ENCODE measurements around the gene TTC16. TPM values are rescaled to one million over a fixed set of nuclear protein-coding genes. Genes with fewer than 3 reads are reported as not detected.
A peak's percentile ranks its signal among the peaks of the same experiment; 100 is the strongest.
"Not testable (repeated sequence)": the region's sequence is repeated elsewhere in the genome, so short reads cannot be mapped to it uniquely, and the experiment has no call there.

Gene TTC16
- total RNA-seq, 2 experiments from 2014 or later = 1.6 to 2.1 TPM

- no peak overlapping the region for H3K4me3 ChIP-seq (ENCODE audit: low read length)
- H3K27ac ChIP-seq (ENCODE audit: low read depth in 1 of 2, low read length in 2 of 2) = peak overlapping the region; percentile 86 to 90
- no peaks in the 10 kb centered on the region for H3K9me3 ChIP-seq (ENCODE audit: control insufficient read depth in 1 of 2, insufficient read depth in 1 of 2, low read length in 2 of 2)
- ATAC-seq (ENCODE audit: poor library complexity) (no peak), DNase-seq (peak in 3 of 14 experiments; percentile 23 to 47 (median 43))
- Mint-ChIP-seq H3K27me3 (no peaks in the 10 kb centered on the region), H3K4me1 (ENCODE audit: low read depth) (peaks cover 77% of the 10 kb centered on the region), H3K4me3 (peak overlapping the region; percentile 70), H3K27ac (peak overlapping the region; percentile 97), H3K36me3 (ENCODE audit: low read depth) (peaks cover 18% of the 10 kb centered on the region), H3K9me3 (no peaks in the 10 kb centered on the region)
- ChIA-PET POLR2A (interaction anchor here (0.6 to 1.8 kb wide), 4 partner anchors 9 to 45 kb away, joined by 3 to 5 read pairs (median 4); no protein-coding TSS in a partner anchor), CTCF (interaction anchor here (3.4 kb wide), 1 partner anchor 45 kb away, joined by 17 read pairs; the partner anchor contains the start of gene TOR2A)
- H3K36me3 ChIP-seq (ENCODE audit: insufficient read depth, low read length) = no peaks in the 10 kb centered on the region
- intact Hi-C loops (cut with DNase I, micrococcal nuclease) = no loop called here
- no peaks in the 10 kb centered on the region for H3K27me3 ChIP-seq (ENCODE audit: control insufficient read depth in 1 of 2, insufficient read depth in 2 of 2, low read length in 2 of 2)
- peaks cover 84% of the 10 kb centered on the region for H3K4me1 ChIP-seq (ENCODE audit: insufficient read depth, low read length)
- TF ChIP-seq CTCF (IDR thresholded peaks at IDR 0.05) = no peak
Observed at GRCh38 chr9:127780126-127780885, 64.4 kb downstream of the TTC16 start.

- intact Hi-C loops (cut with DNase I, micrococcal nuclease); ATAC-seq (ENCODE audit: poor library complexity); H3K4me3 ChIP-seq (ENCODE audit: low read length); H3K9me3 ChIP-seq (ENCODE audit: control insufficient read depth in 1 of 2, insufficient read depth in 1 of 2, low read length in 2 of 2); H3K27me3 Mint-ChIP-seq; H3K27me3 ChIP-seq (ENCODE audit: control insufficient read depth in 1 of 2, insufficient read depth in 2 of 2, low read length in 2 of 2); H3K36me3 ChIP-seq (ENCODE audit: insufficient read depth, low read length); H3K9me3 Mint-ChIP-seq: not testable (repeated sequence)
- CTCF ChIA-PET = interaction anchor here (3.4 kb wide), 1 partner anchor 46 kb away, joined by 17 read pairs; the partner anchor contains the start of gene TOR2A
- peak in 2 of 14 experiments; percentile 55 to 64 for DNase-seq
- H3K4me1 ChIP-seq (ENCODE audit: insufficient read depth, low read length) = peaks cover 78% of the 10 kb centered on the region
- H3K4me3 Mint-ChIP-seq = peak overlapping the region; percentile 70
- peak overlapping the region; percentile 97 for H3K27ac Mint-ChIP-seq
- H3K36me3 Mint-ChIP-seq (ENCODE audit: low read depth) = peaks cover 18% of the 10 kb centered on the region
- peak overlapping the region in 1 of 2 donors; percentile 86 for H3K27ac ChIP-seq (ENCODE audit: low read depth in 1 of 2, low read length in 2 of 2)
- H3K4me1 Mint-ChIP-seq (ENCODE audit: low read depth) = peaks cover 77% of the 10 kb centered on the region
- POLR2A ChIA-PET = interaction anchor here (1.4 kb wide), 1 partner anchor 10 kb away, joined by 4 read pairs; no protein-coding TSS in a partner anchor
Observed at GRCh38 chr9:127780909-127781308, 65.0 kb downstream of the TTC16 start.

Other genes with a start within 250 kb of the TTC16 start
- 1 to 10 TPM; 1.9 to 3.4 TPM for gene STXBP1, start 103.8 kb upstream of the TTC16 start, total RNA-seq
- gene CFAP157, start 9.1 kb upstream of the TTC16 start, total RNA-seq = under 1 TPM in 1 of 2 experiments, not detected in 1; 0.11 TPM
- gene PTRH1, start 416 bp upstream of the TTC16 start, total RNA-seq = 1 to 10 TPM; 4.5 to 5.9 TPM
- gene TOR2A, start 19.2 kb downstream of the TTC16 start, total RNA-seq = 1 to 10 TPM; 7.6 to 8.2 TPM
- gene SH2D3C, start 62.6 kb downstream of the TTC16 start, total RNA-seq = 10 to 100 TPM; 10.9 to 11.8 TPM
- 100 to 1,000 TPM; 117 to 121 TPM for gene CDK9, start 70.0 kb downstream of the TTC16 start, total RNA-seq
- 10 to 100 TPM; 58.0 to 66.6 TPM for gene FPGS, start 86.8 kb downstream of the TTC16 start, total RNA-seq
- gene ENG, start 138.6 kb downstream of the TTC16 start, total RNA-seq = 1 to 10 TPM; 2.5 to 2.6 TPM
- 10 to 100 TPM; 46.7 to 52.6 TPM for gene AK1, start 161.6 kb downstream of the TTC16 start, total RNA-seq
- gene ST6GALNAC6, start 183.5 kb downstream of the TTC16 start, total RNA-seq = 10 to 100 TPM; 93.1 to 97.5 TPM
- 10 to 100 TPM; 28.7 to 30.2 TPM for gene ST6GALNAC4, start 201.0 kb downstream of the TTC16 start, total RNA-seq
- 1 to 10 TPM; 2.9 to 3.3 TPM for gene PIP5KL1, start 214.7 kb downstream of the TTC16 start, total RNA-seq
- gene DPM2, start 221.8 kb downstream of the TTC16 start, total RNA-seq = 10 to 100 TPM; 41.7 to 47.6 TPM